ENCODE results near the gene PAPPA.

- TF ChIP-seq, protein P1, sequence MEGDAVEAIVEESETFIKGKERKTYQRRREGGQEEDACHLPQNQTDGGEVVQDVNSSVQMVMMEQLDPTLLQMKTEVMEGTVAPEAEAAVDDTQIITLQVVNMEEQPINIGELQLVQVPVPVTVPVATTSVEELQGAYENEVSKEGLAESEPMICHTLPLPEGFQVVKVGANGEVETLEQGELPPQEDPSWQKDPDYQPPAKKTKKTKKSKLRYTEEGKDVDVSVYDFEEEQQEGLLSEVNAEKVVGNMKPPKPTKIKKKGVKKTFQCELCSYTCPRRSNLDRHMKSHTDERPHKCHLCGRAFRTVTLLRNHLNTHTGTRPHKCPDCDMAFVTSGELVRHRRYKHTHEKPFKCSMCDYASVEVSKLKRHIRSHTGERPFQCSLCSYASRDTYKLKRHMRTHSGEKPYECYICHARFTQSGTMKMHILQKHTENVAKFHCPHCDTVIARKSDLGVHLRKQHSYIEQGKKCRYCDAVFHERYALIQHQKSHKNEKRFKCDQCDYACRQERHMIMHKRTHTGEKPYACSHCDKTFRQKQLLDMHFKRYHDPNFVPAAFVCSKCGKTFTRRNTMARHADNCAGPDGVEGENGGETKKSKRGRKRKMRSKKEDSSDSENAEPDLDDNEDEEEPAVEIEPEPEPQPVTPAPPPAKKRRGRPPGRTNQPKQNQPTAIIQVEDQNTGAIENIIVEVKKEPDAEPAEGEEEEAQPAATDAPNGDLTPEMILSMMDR (IDR thresholded peaks at IDR 0.05; ENCODE audit: insufficient read depth, low read depth, low read length), result no peak
- no peak for TF ChIP-seq EZH2 (IDR thresholded peaks at IDR 0.05; ENCODE audit: insufficient read depth, low read length)
These were observed 26.0 kb downstream of the PAPPA start for GRCh38 chr9:116179568-116179967.
